GM19043 (cell line): ENCODE results near the gene DUSP19.

Experiments used
- ATAC-seq: cut with Tn5 transposase; IDR thresholded peaks from one replicate; pipeline ENCODE4 v1.9.1; 2021; ENCODE audit warnings: low read depth; ENCODE audit not compliant: unreplicated experiment

The DUSP19 gene

DNA sequence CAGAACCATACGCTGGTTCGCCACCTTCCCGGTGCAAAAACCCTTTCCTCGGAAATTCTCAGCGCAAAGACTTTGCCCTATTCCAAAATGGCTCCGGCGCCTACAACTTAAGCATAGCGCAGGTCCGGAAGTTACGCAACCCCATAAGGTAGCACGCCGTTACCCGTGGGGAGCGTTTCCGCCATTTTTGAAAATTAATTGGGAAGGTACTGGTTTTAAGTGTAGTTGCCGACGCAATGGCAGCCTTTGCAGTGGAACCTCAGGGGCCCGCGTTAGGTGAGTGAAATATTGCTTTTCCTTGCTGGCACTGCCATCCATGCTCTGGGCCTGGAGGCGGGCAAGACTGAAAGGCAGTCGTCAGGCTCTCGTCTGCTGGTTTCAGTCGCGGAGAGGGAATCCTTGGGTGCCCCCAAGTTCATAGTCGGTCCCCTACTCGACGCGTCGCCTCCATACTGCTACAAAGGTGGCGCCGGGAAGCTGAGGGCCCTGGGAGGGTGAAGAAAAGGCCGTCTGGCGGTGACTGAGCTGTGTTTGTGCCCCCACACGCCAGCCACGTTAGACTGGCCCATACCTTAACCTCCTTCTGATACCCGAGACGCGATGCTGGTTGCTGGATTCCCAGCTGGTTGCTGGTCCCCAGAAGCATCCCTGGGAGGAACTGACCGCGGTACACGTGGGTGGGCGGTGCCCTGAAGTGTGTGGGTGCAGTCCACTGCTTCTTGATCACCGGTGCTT is 45.8 kb downstream of the DUSP19 start, which contains the start of gene NUP35:
Gene NUP35, plus strand, starts transcription at position 222 of the 735 bp plus-strand sequence. Its CDS starts 15 bp downstream, at position 237.
- peak; percentile 85 for ATAC-seq

DNA sequence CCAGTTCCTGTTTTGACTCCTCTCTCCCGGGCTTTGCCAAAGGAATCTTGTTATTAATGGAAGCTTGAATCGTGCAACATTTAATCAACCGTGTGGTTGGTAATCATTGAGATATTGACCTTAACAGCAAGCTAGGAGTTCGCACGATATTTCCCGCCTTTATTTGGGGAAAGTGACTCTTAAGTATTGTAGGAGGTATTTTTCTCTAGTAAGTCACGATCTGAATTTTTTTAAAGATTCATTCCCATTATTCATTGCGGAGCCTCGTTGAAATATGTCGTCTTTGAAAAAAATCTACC is 46.4 kb downstream of the DUSP19 start:
- ATAC-seq, result no peak

DNA sequence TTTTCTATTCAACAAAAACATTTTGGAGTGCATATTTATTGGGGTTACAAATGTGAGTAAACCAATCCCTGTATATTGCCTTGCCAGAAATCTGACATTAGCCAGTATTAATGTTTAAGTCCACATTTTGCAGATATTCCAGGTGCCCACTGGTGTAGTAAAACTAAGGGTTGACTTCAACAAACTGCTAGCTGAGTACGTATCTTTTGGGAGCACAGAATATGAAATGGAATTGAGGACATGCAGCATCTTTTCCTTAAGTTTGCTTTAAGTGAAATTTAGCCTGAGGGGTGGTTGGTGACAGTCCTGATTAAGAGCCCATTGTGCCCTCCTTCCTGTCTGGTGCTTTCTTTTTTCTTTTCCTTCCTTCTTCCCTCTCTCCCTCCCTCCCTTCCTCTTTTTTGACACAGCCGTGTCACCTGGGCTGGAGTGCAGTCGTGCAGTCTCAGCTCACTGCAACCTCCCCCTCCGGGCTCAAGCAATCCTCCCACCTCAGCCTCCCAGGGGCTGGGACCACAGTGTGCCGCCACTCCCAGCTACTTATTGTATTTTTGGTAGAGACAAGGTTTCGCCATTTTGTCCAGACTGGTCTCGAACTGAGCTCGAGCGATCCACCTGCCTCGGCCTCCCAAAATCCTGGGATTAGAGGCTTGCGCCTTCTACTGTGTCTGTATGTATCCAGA is 47.3 kb downstream of the DUSP19 start:
- no peak for ATAC-seq

GRCh38 chr2:183126635-183127034 is 48.1 kb downstream of the DUSP19 start:
- no peak for ATAC-seq

DNA sequence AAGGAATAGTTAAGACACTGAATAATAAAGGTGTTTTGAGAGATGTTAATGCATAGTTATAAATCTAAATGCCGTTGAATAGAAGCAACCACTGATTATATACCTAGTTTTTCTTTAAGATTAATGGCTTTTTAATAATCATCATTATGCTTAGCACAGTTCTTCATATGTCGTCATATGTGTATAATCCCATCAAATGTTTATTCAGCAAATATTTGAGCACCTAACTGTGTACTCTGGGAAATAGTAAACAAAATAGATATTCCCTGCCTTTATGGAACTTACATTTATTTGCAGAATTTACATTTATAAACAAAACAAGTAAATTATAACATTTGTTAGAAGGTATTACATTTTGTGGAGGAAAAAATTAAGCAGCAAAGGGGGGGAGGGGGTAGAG is 55.5 kb downstream of the DUSP19 start:
- ATAC-seq, result no peak

GRCh38 chr2:183148955-183149354 is 70.4 kb downstream of the DUSP19 start:
- ATAC-seq, result no peak

DNA sequence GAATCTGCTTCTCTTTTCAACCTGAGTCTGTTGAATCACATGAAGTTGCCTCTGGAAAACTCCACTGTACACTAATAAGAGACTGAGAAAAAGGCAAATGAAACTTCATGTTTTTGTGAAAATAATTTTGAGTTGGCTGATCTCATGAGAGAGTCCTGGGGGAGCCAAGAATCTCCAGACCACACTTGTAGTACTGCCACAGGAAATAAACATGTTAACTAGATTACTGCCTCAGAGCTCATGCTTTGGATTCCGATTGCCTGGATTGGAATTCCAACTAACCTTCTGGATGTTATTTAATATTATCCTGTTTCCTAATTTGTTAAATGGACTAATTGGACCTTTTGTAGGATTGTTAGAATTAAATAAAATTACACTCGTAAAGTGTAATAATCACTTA is 70.9 kb downstream of the DUSP19 start:
- no peak for ATAC-seq
